HEK293 (cell line): ENCODE data around the gene SLC35F3.

Source experiments
- CTCF ChIA-PET: fragments of 350-600 bp; formaldehyde crosslinking; extraction: SDS; loops from one replicate; lab custom pipeline; 2021; ENCODE audit warnings: antibody characterized with exemption; lab: Yijun Ruan, JAX
- POLR2A ChIA-PET: fragments of 300-600 bp; formaldehyde crosslinking; extraction: SDS; loops from one replicate; lab custom pipeline; 2020; ENCODE audit warnings: antibody characterized with exemption, inconsistent platforms; lab: Yijun Ruan, JAX
- H3K27ac ChIP-seq: fragments of 200-500 bp; sonication (Bioruptor generic); 2 replicates; pipeline ENCODE4 v1.5.1; 2014; ENCODE audit warnings: low read depth, low read length, control low read depth, inconsistent platforms; ENCODE audit errors: extremely low read depth
- H3K36me3 ChIP-seq, 2 experiments: fragments of 200-500 bp in 1 of 2; sonication (Bioruptor generic) in 1 of 2; 1 replicate in 1 of 2; 2 replicates in 1 of 2; pipeline ENCODE4 v1.5.1; 2014 to 2017; ENCODE audit warnings: inconsistent platforms in 2 of 2, low read length in 2 of 2; ENCODE audit not compliant: control insufficient read depth in 2 of 2, insufficient read depth in 1 of 2
- H3K4me1 ChIP-seq: fragments of 200-500 bp; sonication (Bioruptor generic); 2 replicates; pipeline ENCODE4 v1.5.1; 2014; ENCODE audit warnings: mild to moderate bottlenecking, low read length, inconsistent platforms; ENCODE audit not compliant: control insufficient read depth, insufficient read depth
- H3K4me3 ChIP-seq: 2 replicates; pipeline ENCODE4 v1.5.1; 2011; ENCODE audit warnings: low read depth, mild to moderate bottlenecking, control low read depth, low read length, moderate library complexity
- H3K9me3 ChIP-seq: fragments of 200-500 bp; sonication (Bioruptor generic); 2 replicates; pipeline ENCODE4 v1.5.1; 2014; ENCODE audit warnings: low read depth, low read length, inconsistent platforms; ENCODE audit not compliant: control insufficient read depth, insufficient read depth
- GLIS1 ChIP-seq: fragments of 450-650 bp; formaldehyde crosslinking; IDR thresholded peaks from 2 replicates; pipeline ENCODE4 v1.5.1; 2016; ENCODE audit warnings: missing biosample characterization, missing genetic modification characterization
- HOXD13 ChIP-seq: sonication (generic); formaldehyde crosslinking; IDR thresholded peaks from 2 replicates; pipeline ENCODE4 v1.8.0; 2022; ENCODE audit warnings: missing genetic modification reagents, borderline replicate concordance
- PRDM1 ChIP-seq: fragments of 450-650 bp; formaldehyde crosslinking; IDR thresholded peaks from 2 replicates; pipeline ENCODE4; 2016; ENCODE audit warnings: missing biosample characterization, missing genetic modification characterization
- PRDM4 ChIP-seq: fragments of 450-650 bp; formaldehyde crosslinking; IDR thresholded peaks from 2 replicates; pipeline ENCODE4 v1.5.1; 2017; ENCODE audit warnings: missing biosample characterization, missing genetic modification characterization
- SALL2 ChIP-seq: fragments of 450-650 bp; formaldehyde crosslinking; IDR thresholded peaks from 2 replicates; pipeline ENCODE4 v1.5.0; 2017; ENCODE audit warnings: missing biosample characterization, mild to moderate bottlenecking, missing genetic modification characterization, borderline replicate concordance
- SP7 ChIP-seq: fragments of 450-650 bp; formaldehyde crosslinking; IDR thresholded peaks from 2 replicates; pipeline ENCODE4 v1.5.1; 2016; ENCODE audit warnings: missing biosample characterization, missing genetic modification characterization
- ZFP41 ChIP-seq: fragments of 450-650 bp; formaldehyde crosslinking; IDR thresholded peaks from 2 replicates; pipeline ENCODE4 v1.5.1; 2016; ENCODE audit warnings: missing biosample characterization, missing genetic modification characterization, borderline replicate concordance
- ZNF114 ChIP-seq: fragments of 450-650 bp; formaldehyde crosslinking; IDR thresholded peaks from 2 replicates; pipeline ENCODE4 v1.5.0; 2017; ENCODE audit warnings: missing biosample characterization, missing genetic modification characterization
- ZNF121 ChIP-seq: fragments of 450-650 bp; formaldehyde crosslinking; IDR thresholded peaks from 2 replicates; pipeline ENCODE4 v1.5.1; 2016; ENCODE audit warnings: missing biosample characterization, missing genetic modification characterization
- ZNF174 ChIP-seq: fragments of 450-650 bp; formaldehyde crosslinking; IDR thresholded peaks from 2 replicates; pipeline ENCODE4 v1.5.0; 2017; ENCODE audit warnings: missing biosample characterization, mild to moderate bottlenecking, missing genetic modification characterization
- ZNF24 ChIP-seq: fragments of 450-650 bp; formaldehyde crosslinking; IDR thresholded peaks from 2 replicates; pipeline ENCODE4 v1.5.1; 2016; ENCODE audit warnings: missing biosample characterization, missing genetic modification characterization
- ZNF26 ChIP-seq: fragments of 450-650 bp; formaldehyde crosslinking; IDR thresholded peaks from 2 replicates; pipeline ENCODE4 v1.5.1; 2016; ENCODE audit warnings: missing biosample characterization, missing genetic modification characterization
- ZNF354C ChIP-seq: fragments of 450-650 bp; formaldehyde crosslinking; IDR thresholded peaks from 2 replicates; pipeline ENCODE4 v1.5.1; 2016; ENCODE audit warnings: missing biosample characterization, missing genetic modification characterization, low read depth, borderline replicate concordance
- ZNF362 ChIP-seq: fragments of 450-650 bp; formaldehyde crosslinking; IDR thresholded peaks from 2 replicates; pipeline ENCODE4 v1.5.1; 2016; ENCODE audit warnings: missing biosample characterization, missing genetic modification characterization
- ZNF366 ChIP-seq: fragments of 450-650 bp; formaldehyde crosslinking; conservative IDR thresholded peaks from 2 replicates; pipeline ENCODE4 v1.5.1; 2016; ENCODE audit warnings: missing biosample characterization, missing genetic modification characterization
- ZNF423 ChIP-seq: fragments of 450-650 bp; formaldehyde crosslinking; IDR thresholded peaks from 2 replicates; pipeline ENCODE4 v1.5.1; 2016; ENCODE audit warnings: missing biosample characterization, missing genetic modification characterization
- ZNF433 ChIP-seq: fragments of 450-650 bp; formaldehyde crosslinking; IDR thresholded peaks from 2 replicates; pipeline ENCODE4 v1.5.1; 2016; ENCODE audit warnings: missing biosample characterization, missing genetic modification characterization, low read depth
- ZNF530 ChIP-seq: fragments of 450-650 bp; formaldehyde crosslinking; IDR thresholded peaks from 2 replicates; pipeline ENCODE4 v1.5.1; 2016; ENCODE audit warnings: low read depth, missing biosample characterization, missing genetic modification characterization
- ZNF558 ChIP-seq: fragments of 450-650 bp; formaldehyde crosslinking; IDR thresholded peaks from 2 replicates; pipeline ENCODE4 v1.5.1; 2016; ENCODE audit warnings: missing biosample characterization, missing genetic modification characterization
- ZNF580 ChIP-seq: fragments of 450-650 bp; formaldehyde crosslinking; IDR thresholded peaks from 2 replicates; pipeline ENCODE4 v1.5.1; 2016; ENCODE audit warnings: missing biosample characterization, missing genetic modification characterization
- ZNF600 ChIP-seq: fragments of 450-650 bp; formaldehyde crosslinking; IDR thresholded peaks from 2 replicates; pipeline ENCODE4 v1.5.1; 2016; ENCODE audit warnings: missing biosample characterization, missing genetic modification characterization
- ZNF621 ChIP-seq: fragments of 450-650 bp; formaldehyde crosslinking; IDR thresholded peaks from 2 replicates; pipeline ENCODE4 v1.5.1; 2017; ENCODE audit warnings: missing biosample characterization, missing genetic modification characterization
- ZNF776 ChIP-seq: fragments of 450-650 bp; formaldehyde crosslinking; IDR thresholded peaks from 2 replicates; pipeline ENCODE4 v1.5.0; 2017; ENCODE audit warnings: missing biosample characterization, missing genetic modification characterization, borderline replicate concordance
- ZNF777 ChIP-seq: fragments of 450-650 bp; formaldehyde crosslinking; IDR thresholded peaks from 2 replicates; pipeline ENCODE4 v1.5.1; 2017; ENCODE audit warnings: missing biosample characterization, missing genetic modification characterization, borderline replicate concordance

SLC35F3 gene

DNA sequence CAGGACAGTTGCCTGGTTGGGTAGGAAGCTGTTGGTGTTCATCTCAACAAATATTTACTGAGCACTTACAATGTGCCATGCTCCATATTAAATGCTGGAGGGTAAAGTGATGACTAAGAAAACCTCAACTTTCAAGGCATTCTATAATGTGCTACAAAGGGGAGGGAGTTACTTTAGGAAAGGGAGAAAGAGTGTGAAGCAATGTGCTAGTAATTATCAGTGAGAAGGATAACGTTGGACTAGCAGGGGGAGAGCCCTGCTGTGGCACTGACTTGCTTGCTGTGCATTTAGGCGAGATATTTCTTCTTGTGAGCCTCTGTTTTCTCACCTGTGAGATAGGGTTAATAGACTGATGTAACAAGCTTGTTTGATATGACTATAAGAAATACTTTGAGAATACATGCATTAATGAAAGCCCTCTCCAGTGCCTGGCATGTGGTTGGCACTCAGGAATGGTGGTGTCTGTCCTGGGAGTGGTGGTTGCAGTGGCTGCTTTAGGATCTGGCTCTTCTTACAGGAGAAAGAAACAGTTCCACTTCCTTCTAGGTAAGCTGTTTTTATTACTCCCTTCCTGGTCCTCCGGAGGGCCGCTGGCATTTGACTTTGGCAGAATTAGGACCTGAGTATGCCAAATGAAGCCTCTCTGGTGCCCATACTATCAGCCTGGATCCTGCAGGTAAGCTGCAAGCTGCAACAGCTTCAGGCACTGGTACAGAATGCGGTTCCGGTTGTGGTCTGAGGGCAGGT, 357.7 kb downstream of the SLC35F3 start:
- Histone ChIP-seq H3K27ac (no peak overlapping the region), H3K9me3 (no peaks in the 10 kb centered on the region), H3K36me3 (no peaks in the 10 kb centered on the region), H3K4me1 (no peaks in the 10 kb centered on the region), H3K4me3 (no peak overlapping the region)
- TF ChIP-seq ZNF600 (tag by site-specific recombination) (no peak), ZNF530 (tag by site-specific recombination) (no peak), ZNF777 (tag by site-specific recombination) (no peak), ZNF26 (tag by site-specific recombination) (no peak), PRDM1 (tag by site-specific recombination) (no peak), ZNF433 (tag by site-specific recombination) (no peak), ZNF558 (tag by site-specific recombination) (no peak), ZNF121 (tag by site-specific recombination) (no peak), ZNF362 (tag by site-specific recombination) (no peak), ZNF776 (tag by site-specific recombination) (no peak), ZNF354C (no peak), HOXD13 (CRISPR knock-in tag) (no peak), ZNF366 (tag by site-specific recombination) (no peak), ZFP41 (no peak), ZNF580 (tag by site-specific recombination) (no peak)
- ChIA-PET CTCF (interaction anchor here (0.6 to 0.9 kb wide), 3 partner anchors 13 to 33 kb away, joined by 3 read pairs; no protein-coding TSS in a partner anchor), POLR2A (no interaction called here)

DNA sequence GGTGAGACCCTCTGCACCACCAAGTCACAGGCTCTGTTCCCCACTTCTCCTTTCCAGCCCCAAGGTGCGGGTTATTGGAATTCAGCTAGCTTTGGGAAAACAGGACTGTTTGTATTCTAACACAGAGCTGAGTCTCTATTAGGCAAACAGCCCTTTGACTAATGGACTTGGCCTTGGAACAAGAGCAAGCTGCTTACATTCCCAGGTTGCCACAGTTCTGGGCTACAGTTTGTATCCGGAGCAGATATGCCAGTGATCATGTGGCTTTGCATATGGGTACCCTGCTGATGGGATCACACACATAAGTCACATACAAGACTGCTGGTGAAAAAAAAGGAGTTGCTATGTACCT, 358.3 kb downstream of the SLC35F3 start:
- POLR2A ChIA-PET, result no interaction called here

More for the DNA sequence above, 358.3 kb downstream of the SLC35F3 start:
- H3K36me3 ChIP-seq, result no peaks in the 10 kb centered on the region
- no peak for TF ChIP-seq SALL2
- no peak for TF ChIP-seq ZNF24 (tag by site-specific recombination)
- no peak for TF ChIP-seq ZNF174 (tag by site-specific recombination)
- TF ChIP-seq GLIS1 (tag by site-specific recombination), result no peak
- no peak for TF ChIP-seq PRDM4 (tag by site-specific recombination)
- no peak for TF ChIP-seq SP7 (tag by site-specific recombination)
- no peak for TF ChIP-seq ZNF423 (tag by site-specific recombination)
- TF ChIP-seq ZNF114, result no peak
- TF ChIP-seq ZNF621 (tag by site-specific recombination), result no peak
- H3K27ac ChIP-seq, result no peak overlapping the region
- CTCF ChIA-PET, result interaction anchor here (0.5 to 1.1 kb wide), 5 partner anchors 21 to 137 kb away, joined by 3 to 4 read pairs (median 3); no protein-coding TSS in a partner anchor
- H3K9me3 ChIP-seq, result no peaks in the 10 kb centered on the region
- no peak overlapping the region for H3K4me3 ChIP-seq
- H3K4me1 ChIP-seq, result no peaks in the 10 kb centered on the region
